Astrocyte (in vitro differentiated cells and primary cell): ENCODE measurements around the gene ZNF578. TPM values are rescaled to one million over a fixed set of nuclear protein-coding genes. Genes with fewer than 3 reads are reported as not detected.

Source experiments
- DNase-seq: peaks from one replicate; pipeline ENCODE4 v3.0.0-alpha.2; 2010; ENCODE audit warnings: low read depth
- FAIRE-seq: peaks from 2 replicates; lab custom pipeline; 2011; peaks lifted over from hg19 to GRCh38; lab: Jason Lieb, UNC
- H2AFZ ChIP-seq: 2 replicates; pipeline ENCODE4 v1.6.0; 2012; ENCODE audit warnings: low read depth, low read length, inconsistent platforms
- H3K27ac ChIP-seq: 2 replicates; pipeline ENCODE4 v1.5.1; 2011; ENCODE audit warnings: low read depth, low read length, inconsistent platforms
- H3K27me3 ChIP-seq: 2 replicates; pipeline ENCODE4 v1.6.0; 2011; ENCODE audit warnings: low read length, inconsistent platforms; ENCODE audit not compliant: insufficient read depth
- H3K36me3 ChIP-seq: 2 replicates; pipeline ENCODE4 v1.5.1; 2011; ENCODE audit warnings: low read length, inconsistent platforms; ENCODE audit not compliant: insufficient read depth
- H3K4me1 ChIP-seq: 2 replicates; pipeline ENCODE4 v1.5.1; 2011; ENCODE audit warnings: low read length, inconsistent platforms; ENCODE audit not compliant: insufficient read depth
- H3K4me2 ChIP-seq: 2 replicates; pipeline ENCODE4 v1.6.0; 2012; ENCODE audit warnings: low read length, inconsistent platforms
- H3K4me3 ChIP-seq: 2 replicates; pipeline ENCODE4 v1.5.1; 2011; ENCODE audit warnings: low read depth, mild to moderate bottlenecking, low read length, inconsistent platforms; ENCODE audit not compliant: insufficient read depth
- H3K79me2 ChIP-seq: 2 replicates; pipeline ENCODE4 v1.6.0; 2012; ENCODE audit warnings: mild to moderate bottlenecking, low read length, inconsistent platforms; ENCODE audit not compliant: insufficient read depth
- H3K9ac ChIP-seq: 2 replicates; pipeline ENCODE4 v1.6.0; 2012; ENCODE audit warnings: mild to moderate bottlenecking, low read length, inconsistent platforms
- H3K9me3 ChIP-seq: 2 replicates; pipeline ENCODE4 v1.5.1; 2012; ENCODE audit warnings: low read depth, mild to moderate bottlenecking, low read length, inconsistent platforms; ENCODE audit not compliant: insufficient read depth
- H4K20me1 ChIP-seq: 2 replicates; pipeline ENCODE4 v1.6.0; 2012; ENCODE audit warnings: low read length, inconsistent platforms; ENCODE audit not compliant: insufficient read depth
- H3K27ac Mint-ChIP-seq: one replicate; pipeline ENCODE4 v1.8.0; 2021; ENCODE audit warnings: mild to moderate bottlenecking, mixed read lengths; ENCODE audit not compliant: unreplicated experiment
- H3K27me3 Mint-ChIP-seq: one replicate; pipeline ENCODE4 v1.8.0; 2021; ENCODE audit warnings: low read depth, mixed read lengths; ENCODE audit not compliant: unreplicated experiment
- H3K36me3 Mint-ChIP-seq: one replicate; pipeline ENCODE4 v1.8.0; 2021; ENCODE audit warnings: low read depth, mixed read lengths; ENCODE audit not compliant: unreplicated experiment
- H3K4me1 Mint-ChIP-seq: one replicate; pipeline ENCODE4 v1.8.0; 2021; ENCODE audit warnings: low read depth, mixed read lengths; ENCODE audit not compliant: unreplicated experiment
- H3K4me3 Mint-ChIP-seq: one replicate; pipeline ENCODE4 v1.8.0; 2021; ENCODE audit warnings: mild to moderate bottlenecking, moderate library complexity, mixed read lengths; ENCODE audit not compliant: unreplicated experiment
- H3K9me3 Mint-ChIP-seq: one replicate; pipeline ENCODE4 v1.8.0; 2021; ENCODE audit warnings: mild to moderate bottlenecking, mixed read lengths; ENCODE audit not compliant: unreplicated experiment
- CTCF ChIP-seq: IDR thresholded peaks from 2 replicates; pipeline ENCODE4 v1.5.1; 2011; ENCODE audit warnings: low read depth, mild to moderate bottlenecking, inconsistent platforms, low read length, moderate library complexity; ENCODE audit not compliant: insufficient read depth
- EZH2 ChIP-seq: IDR thresholded peaks from 2 replicates; pipeline ENCODE4 v1.6.1; 2012; ENCODE audit warnings: mild to moderate bottlenecking, low read length, inconsistent platforms; ENCODE audit not compliant: insufficient read depth
- total RNA-seq: library from RNA; stranded (reverse); gene quantifications from 2 replicates; pipeline ENCODE4 v1.2.1, GENCODE V29; 2021

The ZNF578 gene
- total RNA-seq, 1 donor from 2014 or later: not detected

- H3K27me3 ChIP-seq: no peaks in the 10 kb centered on the region
- H3K27ac Mint-ChIP-seq: no peak within 1 kb of the TSS
- no peak within 1 kb of the TSS for H3K9ac ChIP-seq
- no peaks in the 10 kb centered on the region for H3K4me1 ChIP-seq
- H3K79me2 ChIP-seq: no peaks in the 10 kb centered on the region
- peaks cover 2% of the 10 kb centered on the region for H3K36me3 Mint-ChIP-seq
- H3K9me3 ChIP-seq: peaks cover 15% of the 10 kb centered on the region
- H3K4me3 ChIP-seq: no peak within 1 kb of the TSS
- no peak for FAIRE-seq
- H3K4me2 ChIP-seq: no peak within 1 kb of the TSS
- TF ChIP-seq EZH2: no peak
- TF ChIP-seq CTCF: no peak
- no peaks in the 10 kb centered on the region for H3K36me3 ChIP-seq
- no peak for DNase-seq
- H3K27me3 Mint-ChIP-seq: no peaks in the 10 kb centered on the region
- no peak within 1 kb of the TSS for H3K27ac ChIP-seq
- no peaks in the 10 kb centered on the region for H3K4me1 Mint-ChIP-seq
- H2AFZ ChIP-seq: no peak within 1 kb of the TSS
- no peak within 1 kb of the TSS for H3K4me3 Mint-ChIP-seq
- peaks cover 22% of the 10 kb centered on the region for H3K9me3 Mint-ChIP-seq
- no peaks in the 10 kb centered on the region for H4K20me1 ChIP-seq
Measured at GRCh38 chr19:52428937-52429336, 24.4 kb upstream of the ZNF578 start, which contains the start of gene ZNF534. TSS of gene ZNF534 (plus strand) at chr19:52429148. CDS start at chr19:52431475, 2,327 bp downstream.

- Histone ChIP-seq H4K20me1 (no peaks in the 10 kb centered on the region), H3K79me2 (no peaks in the 10 kb centered on the region), H3K36me3 (no peaks in the 10 kb centered on the region), H2AFZ (no peak overlapping the region), H3K27ac (no peak overlapping the region), H3K4me1 (no peaks in the 10 kb centered on the region), H3K4me3 (no peak overlapping the region), H3K9me3 (peaks cover 5% of the 10 kb centered on the region), H3K9ac (no peak overlapping the region), H3K27me3 (no peaks in the 10 kb centered on the region), H3K4me2 (no peak overlapping the region)
- DNase-seq: no peak
- H3K4me3 Mint-ChIP-seq: no peak overlapping the region
- TF ChIP-seq EZH2 (no peak), CTCF (no peak)
- H3K9me3 Mint-ChIP-seq: peaks cover 21% of the 10 kb centered on the region
- no peaks in the 10 kb centered on the region for H3K27me3 Mint-ChIP-seq
- no peaks in the 10 kb centered on the region for H3K4me1 Mint-ChIP-seq
- H3K36me3 Mint-ChIP-seq: no peaks in the 10 kb centered on the region
- H3K27ac Mint-ChIP-seq: no peak overlapping the region
- FAIRE-seq: no peak
Measured at GRCh38 chr19:52442179-52442578, 11.2 kb upstream of the ZNF578 start.

GRCh38 chr19:52444506-52444905, 8.8 kb upstream of the ZNF578 start:
- no peak overlapping the region for H3K9ac ChIP-seq
- Mint-ChIP-seq H3K9me3 (peaks cover 13% of the 10 kb centered on the region), H3K4me3 (no peak overlapping the region), H3K4me1 (no peaks in the 10 kb centered on the region), H3K27ac (no peak overlapping the region), H3K27me3 (no peaks in the 10 kb centered on the region), H3K36me3 (no peaks in the 10 kb centered on the region)
- TF ChIP-seq CTCF (no peak), EZH2 (no peak)
- no peaks in the 10 kb centered on the region for H4K20me1 ChIP-seq
- FAIRE-seq (no peak), DNase-seq (no peak)
- no peaks in the 10 kb centered on the region for H3K4me1 ChIP-seq
- no peaks in the 10 kb centered on the region for H3K27me3 ChIP-seq
- H3K27ac ChIP-seq: no peak overlapping the region
- H3K36me3 ChIP-seq: no peaks in the 10 kb centered on the region
- no peak overlapping the region for H3K4me2 ChIP-seq
- H3K4me3 ChIP-seq: no peak overlapping the region
- H3K79me2 ChIP-seq: no peaks in the 10 kb centered on the region
- H3K9me3 ChIP-seq: peaks cover 5% of the 10 kb centered on the region
- no peak overlapping the region for H2AFZ ChIP-seq
